Activated naive CD4-positive, alpha-beta T cell treated with anti-CD3 and anti-CD28 coated beads, Interleukin-2, amount 10 ng/mL, durations not matched to agents 7 days and 5 days (primary cell): ENCODE results near the gene PDZD2.
"Not testable (repeated sequence)": the region's sequence is repeated elsewhere in the genome, so short reads cannot be mapped to it uniquely, and the experiment has no call there.

Experiments
- CTCF ChIA-PET: fragments of 350-600 bp; sonication (Branson Sonifier 250); formaldehyde crosslinking; loops from one replicate; lab custom pipeline; 2021; ENCODE audit warnings: antibody characterized with exemption; lab: Charles Lee
- DNase-seq: peaks from one replicate; pipeline ENCODE4 v3.0.0-alpha.2; 2020
- H3K27ac Mint-ChIP-seq: one replicate; pipeline ENCODE4 v1.8.0; 2021; ENCODE audit warnings: mild to moderate bottlenecking, moderate library complexity, mixed read lengths
- H3K27me3 Mint-ChIP-seq: one replicate; pipeline ENCODE4 v1.8.0; 2021; ENCODE audit warnings: mild to moderate bottlenecking, mixed read lengths
- H3K36me3 Mint-ChIP-seq: one replicate; pipeline ENCODE4 v1.8.0; 2021; ENCODE audit warnings: mixed read lengths
- H3K4me1 Mint-ChIP-seq: one replicate; pipeline ENCODE4 v1.8.0; 2021; ENCODE audit warnings: mixed read lengths
- H3K4me3 Mint-ChIP-seq: one replicate; pipeline ENCODE4 v1.8.0; 2021; ENCODE audit warnings: mild to moderate bottlenecking, moderate library complexity, mixed read lengths
- H3K9me3 Mint-ChIP-seq: one replicate; pipeline ENCODE4 v1.8.0; 2021; ENCODE audit warnings: mixed read lengths

Gene PDZD2

GRCh38 chr5:31688515-31689092 lies 49.7 kb downstream of the PDZD2 start:
- Mint-ChIP-seq H3K27ac (no peak overlapping the region), H3K4me3 (no peak overlapping the region), H3K9me3 (no peaks in the 10 kb centered on the region), H3K4me1 (no peaks in the 10 kb centered on the region), H3K36me3 (no peaks in the 10 kb centered on the region), H3K27me3 (no peaks in the 10 kb centered on the region)
- DNase-seq, result no peak
- CTCF ChIA-PET, result no interaction called here

- CTCF ChIA-PET, H3K4me3 Mint-ChIP-seq, DNase-seq, H3K36me3 Mint-ChIP-seq, H3K9me3 Mint-ChIP-seq, H3K4me1 Mint-ChIP-seq, H3K27me3 Mint-ChIP-seq, H3K27ac Mint-ChIP-seq: not testable (repeated sequence)
Measured at GRCh38 chr5:31691408-31691807, 52.5 kb downstream of the PDZD2 start.

GRCh38 chr5:31692561-31693221 lies 53.8 kb downstream of the PDZD2 start:
- Mint-ChIP-seq H3K27me3 (no peaks in the 10 kb centered on the region), H3K4me3 (no peak overlapping the region), H3K27ac (no peak overlapping the region), H3K9me3 (no peaks in the 10 kb centered on the region), H3K4me1 (no peaks in the 10 kb centered on the region), H3K36me3 (no peaks in the 10 kb centered on the region)
- CTCF ChIA-PET, result no interaction called here
- DNase-seq, result no peak

GRCh38 chr5:31698673-31699072 lies 59.7 kb downstream of the PDZD2 start:
- DNase-seq, result no peak
- H3K27me3 Mint-ChIP-seq, result peaks cover under 1% of the 10 kb centered on the region
- no peaks in the 10 kb centered on the region for H3K9me3 Mint-ChIP-seq
- no peak overlapping the region for H3K27ac Mint-ChIP-seq
- no peaks in the 10 kb centered on the region for H3K36me3 Mint-ChIP-seq
- no peak overlapping the region for H3K4me3 Mint-ChIP-seq
- CTCF ChIA-PET, result no interaction called here
- no peaks in the 10 kb centered on the region for H3K4me1 Mint-ChIP-seq

GRCh38 chr5:31701642-31702299 lies 62.8 kb downstream of the PDZD2 start:
- H3K36me3 Mint-ChIP-seq, result no peaks in the 10 kb centered on the region
- H3K27ac Mint-ChIP-seq, result no peak overlapping the region
- no peaks in the 10 kb centered on the region for H3K4me1 Mint-ChIP-seq
- no peak overlapping the region for H3K4me3 Mint-ChIP-seq
- H3K27me3 Mint-ChIP-seq, result peaks cover 4% of the 10 kb centered on the region
- CTCF ChIA-PET, result no interaction called here
- H3K9me3 Mint-ChIP-seq, result no peaks in the 10 kb centered on the region
- DNase-seq, result no peak

- Mint-ChIP-seq H3K27ac (no peak overlapping the region), H3K4me3 (no peak overlapping the region), H3K9me3 (no peaks in the 10 kb centered on the region), H3K4me1 (no peaks in the 10 kb centered on the region), H3K36me3 (no peaks in the 10 kb centered on the region), H3K27me3 (peaks cover 4% of the 10 kb centered on the region)
- CTCF ChIA-PET, result no interaction called here
- DNase-seq, result no peak
Measured at GRCh38 chr5:31702712-31703111, 63.8 kb downstream of the PDZD2 start.

GRCh38 chr5:31703757-31704156 lies 64.8 kb downstream of the PDZD2 start:
- Mint-ChIP-seq H3K27ac (no peak overlapping the region), H3K4me1 (no peaks in the 10 kb centered on the region), H3K4me3 (no peak overlapping the region), H3K27me3 (peaks cover 4% of the 10 kb centered on the region), H3K9me3 (no peaks in the 10 kb centered on the region), H3K36me3 (no peaks in the 10 kb centered on the region)
- CTCF ChIA-PET, result no interaction called here
- no peak for DNase-seq

- no peak for DNase-seq
- Mint-ChIP-seq H3K36me3 (no peaks in the 10 kb centered on the region), H3K27ac (no peak overlapping the region), H3K4me1 (no peaks in the 10 kb centered on the region), H3K9me3 (no peaks in the 10 kb centered on the region), H3K4me3 (no peak overlapping the region), H3K27me3 (peaks cover 4% of the 10 kb centered on the region)
- CTCF ChIA-PET, result no interaction called here
Measured at GRCh38 chr5:31706186-31706585, 67.3 kb downstream of the PDZD2 start.

- peaks cover 4% of the 10 kb centered on the region for H3K27me3 Mint-ChIP-seq
- CTCF ChIA-PET, result no interaction called here
Measured at GRCh38 chr5:31707329-31707728, 68.4 kb downstream of the PDZD2 start.

GRCh38 chr5:31708089-31708488 lies 69.2 kb downstream of the PDZD2 start:
- H3K27ac Mint-ChIP-seq, result no peak overlapping the region
- DNase-seq, result no peak
- no peaks in the 10 kb centered on the region for H3K36me3 Mint-ChIP-seq
- no peak overlapping the region for H3K4me3 Mint-ChIP-seq
- H3K9me3 Mint-ChIP-seq, result no peaks in the 10 kb centered on the region
- CTCF ChIA-PET, result no interaction called here
- H3K4me1 Mint-ChIP-seq, result no peaks in the 10 kb centered on the region
- peaks cover 4% of the 10 kb centered on the region for H3K27me3 Mint-ChIP-seq

More at GRCh38 chr5:31707329-31707728, 68.4 kb downstream of the PDZD2 start:
- no peak overlapping the region for H3K27ac Mint-ChIP-seq
- H3K36me3 Mint-ChIP-seq, result no peaks in the 10 kb centered on the region
- H3K4me1 Mint-ChIP-seq, result no peaks in the 10 kb centered on the region
- DNase-seq, result no peak
- H3K9me3 Mint-ChIP-seq, result no peaks in the 10 kb centered on the region
- no peak overlapping the region for H3K4me3 Mint-ChIP-seq

GRCh38 chr5:31711363-31711762 lies 72.4 kb downstream of the PDZD2 start:
- no peak overlapping the region for H3K4me3 Mint-ChIP-seq
- no peaks in the 10 kb centered on the region for H3K36me3 Mint-ChIP-seq
- no peak overlapping the region for H3K27ac Mint-ChIP-seq
- H3K27me3 Mint-ChIP-seq, result no peaks in the 10 kb centered on the region
- no peaks in the 10 kb centered on the region for H3K9me3 Mint-ChIP-seq
- no peak for DNase-seq
- no peaks in the 10 kb centered on the region for H3K4me1 Mint-ChIP-seq
- CTCF ChIA-PET, result no interaction called here

GRCh38 chr5:31711935-31712592 lies 73.1 kb downstream of the PDZD2 start:
- CTCF ChIA-PET, result no interaction called here
- no peaks in the 10 kb centered on the region for H3K27me3 Mint-ChIP-seq
- no peak for DNase-seq

GRCh38 chr5:31717561-31717960 lies 78.6 kb downstream of the PDZD2 start:
- no peaks in the 10 kb centered on the region for H3K36me3 Mint-ChIP-seq
- no peak for DNase-seq
- H3K27me3 Mint-ChIP-seq, result peaks cover 4% of the 10 kb centered on the region
- H3K27ac Mint-ChIP-seq, result no peak overlapping the region
- CTCF ChIA-PET, result no interaction called here
- H3K4me3 Mint-ChIP-seq, result no peak overlapping the region
- no peaks in the 10 kb centered on the region for H3K4me1 Mint-ChIP-seq
- H3K9me3 Mint-ChIP-seq, result no peaks in the 10 kb centered on the region

More at GRCh38 chr5:31711935-31712592, 73.1 kb downstream of the PDZD2 start:
- Mint-ChIP-seq H3K9me3 (no peaks in the 10 kb centered on the region), H3K4me1 (no peaks in the 10 kb centered on the region), H3K36me3 (no peaks in the 10 kb centered on the region), H3K4me3 (no peak overlapping the region), H3K27ac (no peak overlapping the region)

- Mint-ChIP-seq H3K4me3 (no peak overlapping the region), H3K4me1 (no peaks in the 10 kb centered on the region), H3K9me3 (no peaks in the 10 kb centered on the region), H3K27me3 (peaks cover 4% of the 10 kb centered on the region), H3K27ac (no peak overlapping the region), H3K36me3 (no peaks in the 10 kb centered on the region)
- CTCF ChIA-PET, result no interaction called here
- no peak for DNase-seq
Measured at GRCh38 chr5:31720004-31720403, 81.1 kb downstream of the PDZD2 start.
